Right lung (tissue), 10 donors: ENCODE measurements around the gene PSMD8. TPM values are rescaled to one million over a fixed set of nuclear protein-coding genes. Genes with fewer than 3 reads are reported as not detected.
"Not testable (repeated sequence)": the region's sequence is repeated elsewhere in the genome, so short reads cannot be mapped to it uniquely, and the experiment has no call there.

ENCODE experiments used
- DNase-seq, 2 donors: peaks; one replicate each; pipeline ENCODE4 v3.0.0-alpha.2; 2013
- long read RNA-seq, 8 donors: transcript quantifications; one replicate each; lab custom pipeline, GENCODE V29; 2026
- polyA plus RNA-seq, 5 donors: library from polyadenylated mRNA; unstranded; fragments of 120-200 nt; gene quantifications; one replicate each; pipeline versions ENCODE4 v1.2.1 to v1.2.3, GENCODE V29; 2013; ENCODE audit warnings: inconsistent platforms in 1 of 5, low replicate concordance in 1 of 5; ENCODE audit not compliant: insufficient read length in 5 of 5, insufficient read depth in 1 of 5

PSMD8 gene
- polyA plus RNA-seq, result 100 to 1,000 TPM; 116 to 163 (median 134) TPM
- long read RNA-seq, donor 1, transcript PSMD8-208 (6 exons, 771 nt), result minor isoform, 10 of 194 reads
- long read RNA-seq, donor 1, transcript PSMD8-201 (7 exons, 1,553 nt), result major isoform, 108 of 194 reads
- long read RNA-seq, donor 1, partial matches to known transcripts, result 76 of 194 reads
- long read RNA-seq, donor 1, other reads (novel, unspliced or antisense), result 0 of 194 reads
- long read RNA-seq, donor 2, transcript PSMD8-201 (7 exons, 1,553 nt), result major isoform, 83 of 98 reads
- long read RNA-seq, donor 2, partial matches to known transcripts, result 10 of 98 reads
- long read RNA-seq, donor 2, other reads (novel, unspliced or antisense), result 0 of 98 reads
- long read RNA-seq, donor 3, transcript PSMD8-201 (7 exons, 1,553 nt), result major isoform, 63 of 112 reads
- long read RNA-seq, donor 3, partial matches to known transcripts, result 45 of 112 reads
- long read RNA-seq, donor 3, other reads (novel, unspliced or antisense), result 0 of 112 reads
- long read RNA-seq, donor 4, transcript PSMD8-201 (7 exons, 1,553 nt), result major isoform, 49 of 72 reads
- long read RNA-seq, donor 4, transcript PSMD8-208 (6 exons, 771 nt), result minor isoform, 9 of 72 reads
- long read RNA-seq, donor 4, partial matches to known transcripts, result 14 of 72 reads
- long read RNA-seq, donor 4, other reads (novel, unspliced or antisense), result 0 of 72 reads
- long read RNA-seq, donor 5, transcript PSMD8-208 (6 exons, 771 nt), result minor isoform, 12 of 177 reads
- long read RNA-seq, donor 5, transcript PSMD8-201 (7 exons, 1,553 nt), result major isoform, 108 of 177 reads
- long read RNA-seq, donor 5, partial matches to known transcripts, result 55 of 177 reads
- long read RNA-seq, donor 5, other reads (novel, unspliced or antisense), result 0 of 177 reads
- long read RNA-seq, donor 6, transcript PSMD8-201 (7 exons, 1,553 nt), result major isoform, 111 of 174 reads
- long read RNA-seq, donor 6, transcript PSMD8-208 (6 exons, 771 nt), result minor isoform, 17 of 174 reads
- long read RNA-seq, donor 6, partial matches to known transcripts, result 45 of 174 reads
- long read RNA-seq, donor 6, other reads (novel, unspliced or antisense), result 0 of 174 reads
- long read RNA-seq, donor 7, transcript PSMD8-201 (7 exons, 1,553 nt), result major isoform, 80 of 103 reads
- long read RNA-seq, donor 7, partial matches to known transcripts, result 18 of 103 reads
- long read RNA-seq, donor 7, other reads (novel, unspliced or antisense), result 0 of 103 reads
- long read RNA-seq, donor 8, transcript PSMD8-201 (7 exons, 1,553 nt), result major isoform, 54 of 74 reads
- long read RNA-seq, donor 8, partial matches to known transcripts, result 18 of 74 reads
- long read RNA-seq, donor 8, other reads (novel, unspliced or antisense), result 0 of 74 reads

- peak; percentile 99 for DNase-seq
Measured at GRCh38 chr19:38374332-38375097, at the start of gene PSMD8. Gene PSMD8, plus strand, starts transcription at chr19:38374571. Its CDS starts 31 bp downstream, at chr19:38374602.

DNA sequence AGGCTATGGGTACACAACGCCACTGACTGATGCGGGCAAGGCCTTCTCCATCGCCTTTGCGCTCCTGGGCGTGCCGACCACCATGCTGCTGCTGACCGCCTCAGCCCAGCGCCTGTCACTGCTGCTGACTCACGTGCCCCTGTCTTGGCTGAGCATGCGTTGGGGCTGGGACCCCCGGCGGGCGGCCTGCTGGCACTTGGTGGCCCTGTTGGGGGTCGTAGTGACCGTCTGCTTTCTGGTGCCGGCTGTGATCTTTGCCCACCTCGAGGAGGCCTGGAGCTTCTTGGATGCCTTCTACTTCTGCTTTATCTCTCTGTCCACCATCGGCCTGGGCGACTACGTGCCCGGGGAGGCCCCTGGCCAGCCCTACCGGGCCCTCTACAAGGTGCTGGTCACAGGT, 47.8 kb upstream of the PSMD8 start:
- no peak for DNase-seq

DNA sequence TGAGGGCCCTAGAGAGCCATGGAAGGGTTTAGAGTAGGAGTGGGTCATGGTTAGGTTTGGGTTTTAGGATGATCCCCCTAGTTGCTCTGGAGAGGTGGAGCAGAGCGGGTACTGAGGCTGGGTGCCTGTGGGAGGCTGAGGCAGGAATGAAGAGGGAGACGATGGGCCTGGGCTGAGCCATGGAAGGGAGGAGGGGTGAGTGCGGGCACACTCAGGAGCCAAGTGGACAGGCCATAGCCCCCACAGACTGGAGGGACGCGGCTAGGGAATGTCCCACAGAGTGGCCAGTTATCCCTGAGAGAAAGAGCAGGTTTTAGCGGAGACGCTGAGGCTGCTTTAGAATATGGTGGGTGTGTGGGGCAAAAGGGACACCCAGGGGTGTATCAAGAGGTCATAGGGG, 44.7 kb upstream of the PSMD8 start:
- no peak for DNase-seq

- no peak for DNase-seq
Measured at GRCh38 chr19:38331728-38332127, 42.6 kb upstream of the PSMD8 start.

GRCh38 chr19:38333245-38333644, 41.1 kb upstream of the PSMD8 start:
- DNase-seq, result no peak

- DNase-seq, result peak; percentile 91 to 92
Measured at GRCh38 chr19:38335949-38336637, 38.3 kb upstream of the PSMD8 start.

- DNase-seq, result peak; percentile 85 to 88
Measured at GRCh38 chr19:38336638-38337359, 37.6 kb upstream of the PSMD8 start.

- no peak for DNase-seq
Measured at GRCh38 chr19:38337360-38337653, 37.1 kb upstream of the PSMD8 start.

DNA sequence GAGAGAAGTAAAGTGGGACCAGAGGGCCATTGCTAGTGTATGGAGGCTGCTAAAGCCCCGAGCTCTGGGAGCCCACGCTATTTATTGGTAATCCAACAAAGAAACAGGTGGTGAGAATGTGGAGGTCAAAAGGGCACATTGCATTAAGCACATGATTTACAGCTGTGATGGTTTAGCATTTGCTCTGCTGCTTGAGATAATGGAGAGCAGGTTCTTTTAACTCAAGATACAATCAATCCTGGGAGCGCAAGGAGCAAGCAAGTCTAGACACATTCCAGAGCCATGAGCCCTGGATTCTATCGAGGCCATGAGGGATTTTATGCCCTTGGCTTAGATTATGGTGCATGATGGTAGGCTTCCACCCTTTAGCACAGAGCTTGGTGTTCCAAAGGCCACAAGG, 35.4 kb upstream of the PSMD8 start:
- DNase-seq, result not testable (repeated sequence)

DNA sequence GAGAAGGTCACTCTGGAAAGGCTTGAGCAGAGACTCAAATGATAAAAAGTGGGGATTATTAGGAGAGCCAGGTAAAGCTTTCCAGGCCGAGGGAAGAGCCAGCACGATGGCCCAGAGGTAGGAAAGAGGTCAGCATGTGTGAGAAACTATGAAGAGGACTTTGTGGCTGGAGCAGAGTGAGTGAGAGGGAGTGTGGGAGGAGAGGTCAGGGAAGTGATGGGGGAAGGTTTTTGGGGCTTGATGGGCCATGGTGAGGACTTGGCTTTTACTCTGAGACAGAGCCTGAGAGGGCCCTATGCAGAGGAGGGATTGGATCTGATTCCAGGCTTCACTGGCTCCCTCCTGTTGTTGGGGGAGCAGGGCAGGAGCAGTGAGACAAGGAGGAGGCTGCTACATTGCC, 33.4 kb upstream of the PSMD8 start:
- no peak for DNase-seq

DNA sequence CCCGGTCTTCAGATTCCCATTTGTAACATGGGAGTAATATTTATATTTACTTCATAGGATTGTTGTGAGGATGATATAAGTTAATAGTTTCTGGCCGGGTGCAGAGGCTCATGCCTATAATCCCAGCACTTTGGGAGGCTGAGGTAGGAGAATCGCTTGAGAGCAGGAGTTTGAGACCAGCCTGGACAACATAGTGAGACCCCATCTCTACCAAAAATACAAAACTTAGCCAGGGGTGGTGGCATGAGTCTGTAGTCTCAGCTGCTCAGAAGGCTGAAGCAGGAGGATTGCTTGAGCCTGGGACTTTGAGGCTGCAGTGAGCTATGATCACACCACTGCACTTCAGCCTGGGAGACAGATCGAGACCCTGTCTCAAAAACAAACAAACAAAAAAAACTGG, 27.5 kb upstream of the PSMD8 start:
- DNase-seq, result no peak

DNA sequence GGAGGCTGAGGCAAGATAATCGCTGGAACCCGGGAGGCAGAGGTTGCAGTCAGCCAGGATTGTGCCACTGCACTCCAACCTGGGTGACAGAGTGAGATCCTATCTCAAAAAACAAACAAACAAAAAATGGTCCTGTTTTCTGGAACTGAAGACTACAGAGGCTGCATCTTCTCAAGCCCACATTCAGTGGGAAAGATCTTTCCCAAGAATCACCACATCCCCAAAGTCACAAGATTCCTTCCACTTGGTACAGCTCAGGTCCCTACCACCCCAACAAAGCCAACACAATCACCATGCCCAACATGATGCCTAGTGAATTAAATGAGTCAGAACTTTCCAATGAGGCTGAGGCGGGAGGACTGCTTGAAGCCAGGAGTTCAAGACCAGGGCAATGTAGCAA, 23.5 kb upstream of the PSMD8 start:
- no peak for DNase-seq

GRCh38 chr19:38351865-38352395, 22.4 kb upstream of the PSMD8 start:
- no peak for DNase-seq

DNA sequence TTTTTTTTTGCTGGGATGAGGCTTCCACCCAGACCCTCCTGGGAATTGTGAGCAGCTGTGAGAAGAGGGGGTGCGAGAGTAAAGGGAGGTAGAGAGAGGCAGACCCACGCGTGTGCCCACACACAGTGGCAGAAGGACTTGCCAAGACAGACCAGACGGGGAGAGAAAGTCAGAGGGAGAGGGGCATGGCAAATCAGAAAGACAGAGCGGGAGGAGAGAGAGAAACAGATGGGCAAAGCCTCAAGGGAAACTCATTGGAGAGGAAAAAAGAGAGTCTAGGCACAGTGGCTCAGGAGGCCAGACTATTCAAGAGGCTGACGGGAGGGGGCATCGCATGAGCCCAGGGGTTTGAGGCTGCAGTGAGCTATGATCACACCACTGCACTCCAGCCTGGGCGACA, 21.8 kb upstream of the PSMD8 start:
- DNase-seq, result no peak

GRCh38 chr19:38355728-38356725, 18.3 kb upstream of the PSMD8 start:
- no peak for DNase-seq

DNA sequence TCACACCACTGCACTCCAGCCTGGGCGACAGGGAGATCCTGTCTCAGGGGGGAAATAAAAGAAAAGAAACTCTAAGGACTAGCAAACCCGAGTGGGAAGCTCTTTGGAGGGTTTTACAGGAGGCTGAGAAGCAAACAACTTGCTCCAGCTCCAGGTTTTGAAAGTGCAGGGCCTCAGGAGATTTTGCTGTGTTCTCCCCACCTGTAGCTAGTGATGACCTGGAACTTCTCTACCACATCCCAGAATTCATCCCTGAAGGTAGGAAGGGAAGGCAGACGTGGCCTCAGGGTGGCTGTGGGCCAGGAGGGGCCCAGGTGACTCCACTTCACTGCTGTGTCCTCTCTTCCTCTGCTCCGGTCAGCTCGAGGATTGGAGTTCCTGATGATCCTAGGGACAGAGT, 16.3 kb upstream of the PSMD8 start:
- DNase-seq, result no peak

DNA sequence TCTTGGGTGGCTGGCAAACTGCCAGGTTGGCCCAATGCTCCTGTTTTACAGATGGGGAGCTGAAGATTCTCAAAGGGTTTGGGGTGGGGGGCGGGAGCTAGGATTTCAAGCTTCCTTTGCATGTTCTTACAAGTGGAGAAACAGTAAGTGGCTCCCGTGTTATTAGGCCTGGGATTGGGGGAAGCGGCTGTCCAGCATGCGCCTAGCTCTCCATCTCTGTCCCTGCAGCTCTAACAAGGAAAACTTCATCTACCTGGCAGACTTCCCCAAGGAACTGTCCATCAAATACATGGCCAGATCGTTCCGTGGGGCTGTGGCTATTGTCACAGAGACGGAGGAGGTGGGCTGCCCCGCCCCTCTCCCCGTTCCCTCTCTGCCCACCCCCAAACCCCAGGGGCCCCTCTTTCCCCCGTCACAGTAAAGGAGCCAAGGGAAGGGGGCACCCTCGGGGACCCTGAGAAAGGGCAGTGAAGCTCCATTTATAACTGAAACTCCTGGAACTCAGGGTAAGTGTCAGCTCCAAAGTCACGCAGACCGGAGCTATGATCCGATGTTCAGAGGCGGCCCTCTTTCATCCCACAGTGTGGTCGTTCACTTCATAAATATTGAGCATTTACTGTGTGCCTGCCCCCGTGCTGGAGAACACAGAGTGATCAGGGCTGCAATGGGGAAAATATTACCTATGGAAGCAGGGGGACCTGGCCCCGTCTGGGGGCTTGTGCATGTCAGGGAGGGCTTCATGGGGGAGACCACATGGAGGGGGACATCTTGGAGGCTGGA, 14.9 kb upstream of the PSMD8 start:
- no peak for DNase-seq
